HEK293 (cell line): Measurements from ENCODE around the gene BICRAL.

Experiments used
- CTCF ChIA-PET: fragments of 350-600 bp; formaldehyde crosslinking; extraction: SDS; loops from one replicate; lab custom pipeline; 2021; ENCODE audit warnings: antibody characterized with exemption; lab: Yijun Ruan, JAX
- POLR2A ChIA-PET: fragments of 300-600 bp; formaldehyde crosslinking; extraction: SDS; loops from one replicate; lab custom pipeline; 2020; ENCODE audit warnings: antibody characterized with exemption, inconsistent platforms; lab: Yijun Ruan, JAX
- H3K27ac ChIP-seq: fragments of 200-500 bp; sonication (Bioruptor generic); 2 replicates; pipeline ENCODE4 v1.5.1; 2014; ENCODE audit warnings: low read depth, low read length, control low read depth, inconsistent platforms; ENCODE audit errors: extremely low read depth
- H3K36me3 ChIP-seq, 2 experiments: fragments of 200-500 bp in 1 of 2; sonication (Bioruptor generic) in 1 of 2; 1 replicate in 1 of 2; 2 replicates in 1 of 2; pipeline ENCODE4 v1.5.1; 2014 to 2017; ENCODE audit warnings: inconsistent platforms in 2 of 2, low read length in 2 of 2; ENCODE audit not compliant: control insufficient read depth in 2 of 2, insufficient read depth in 1 of 2
- H3K4me1 ChIP-seq: fragments of 200-500 bp; sonication (Bioruptor generic); 2 replicates; pipeline ENCODE4 v1.5.1; 2014; ENCODE audit warnings: mild to moderate bottlenecking, low read length, inconsistent platforms; ENCODE audit not compliant: control insufficient read depth, insufficient read depth
- H3K4me3 ChIP-seq: 2 replicates; pipeline ENCODE4 v1.5.1; 2011; ENCODE audit warnings: low read depth, mild to moderate bottlenecking, control low read depth, low read length, moderate library complexity
- H3K9me3 ChIP-seq: fragments of 200-500 bp; sonication (Bioruptor generic); 2 replicates; pipeline ENCODE4 v1.5.1; 2014; ENCODE audit warnings: low read depth, low read length, inconsistent platforms; ENCODE audit not compliant: control insufficient read depth, insufficient read depth
- GLIS1 ChIP-seq: fragments of 450-650 bp; formaldehyde crosslinking; IDR thresholded peaks from 2 replicates; pipeline ENCODE4 v1.5.1; 2016; ENCODE audit warnings: missing biosample characterization, missing genetic modification characterization
- SCRT2 ChIP-seq: fragments of 450-650 bp; formaldehyde crosslinking; IDR thresholded peaks from 2 replicates; pipeline ENCODE4 v1.5.1; 2016; ENCODE audit warnings: missing biosample characterization, missing genetic modification characterization
- SETDB1 ChIP-seq: IDR thresholded peaks from one replicate; pipeline ENCODE4 v1.6.1; 2017; ENCODE audit warnings: mild to moderate bottlenecking, low read length, moderate library complexity, mixed read lengths; ENCODE audit not compliant: insufficient read length
- ZBTB20 ChIP-seq: fragments of 450-650 bp; formaldehyde crosslinking; IDR thresholded peaks from 2 replicates; pipeline ENCODE4 v1.5.1; 2016; ENCODE audit warnings: missing biosample characterization, missing genetic modification characterization
- ZBTB8A ChIP-seq: fragments of 450-650 bp; formaldehyde crosslinking; IDR thresholded peaks from 2 replicates; pipeline ENCODE4 v1.5.1; 2016; ENCODE audit warnings: missing biosample characterization, missing genetic modification characterization
- ZFP69B ChIP-seq: fragments of 450-650 bp; formaldehyde crosslinking; IDR thresholded peaks from 2 replicates; pipeline ENCODE4 v1.5.1; 2016; ENCODE audit warnings: missing biosample characterization, missing genetic modification characterization
- ZNF202 ChIP-seq: fragments of 450-650 bp; formaldehyde crosslinking; IDR thresholded peaks from 2 replicates; pipeline ENCODE4 v1.5.1; 2016; ENCODE audit warnings: missing biosample characterization, missing genetic modification characterization, borderline replicate concordance
- ZNF221 ChIP-seq: fragments of 450-650 bp; formaldehyde crosslinking; IDR thresholded peaks from 2 replicates; pipeline ENCODE4 v1.5.1; 2017; ENCODE audit warnings: missing biosample characterization, missing genetic modification characterization, borderline replicate concordance
- ZNF292 ChIP-seq: fragments of 450-650 bp; formaldehyde crosslinking; IDR thresholded peaks from 2 replicates; pipeline ENCODE4 v1.5.1; 2016; ENCODE audit warnings: low read depth, missing biosample characterization, missing genetic modification characterization, borderline replicate concordance
- ZNF302 ChIP-seq: fragments of 450-650 bp; formaldehyde crosslinking; IDR thresholded peaks from 2 replicates; pipeline ENCODE4 v1.5.1; 2016; ENCODE audit warnings: missing biosample characterization, missing genetic modification characterization, low read depth
- ZNF366 ChIP-seq: fragments of 450-650 bp; formaldehyde crosslinking; conservative IDR thresholded peaks from 2 replicates; pipeline ENCODE4 v1.5.1; 2016; ENCODE audit warnings: missing biosample characterization, missing genetic modification characterization
- ZNF404 ChIP-seq: fragments of 450-650 bp; formaldehyde crosslinking; IDR thresholded peaks from 2 replicates; pipeline ENCODE4 v1.5.1; 2017; ENCODE audit warnings: missing biosample characterization, missing genetic modification characterization
- ZNF416 ChIP-seq: fragments of 450-650 bp; formaldehyde crosslinking; IDR thresholded peaks from 2 replicates; pipeline ENCODE4 v1.5.1; 2016; ENCODE audit warnings: missing biosample characterization, missing genetic modification characterization
- ZNF521 ChIP-seq: fragments of 450-650 bp; formaldehyde crosslinking; IDR thresholded peaks from 2 replicates; pipeline ENCODE4 v1.5.1; 2017; ENCODE audit warnings: missing biosample characterization, mild to moderate bottlenecking, missing genetic modification characterization
- ZNF529 ChIP-seq: fragments of 450-650 bp; formaldehyde crosslinking; IDR thresholded peaks from 2 replicates; pipeline ENCODE4 v1.5.1; 2017; ENCODE audit warnings: missing genetic modification characterization, missing biosample characterization; ENCODE audit not compliant: insufficient replicate concordance
- ZNF555 ChIP-seq: fragments of 450-650 bp; formaldehyde crosslinking; conservative IDR thresholded peaks from 2 replicates; pipeline ENCODE4 v1.5.1; 2017; ENCODE audit warnings: missing biosample characterization, mild to moderate bottlenecking, missing genetic modification characterization, inconsistent platforms
- ZNF785 ChIP-seq: fragments of 450-650 bp; formaldehyde crosslinking; IDR thresholded peaks from 2 replicates; pipeline ENCODE4 v1.5.1; 2016; ENCODE audit warnings: missing biosample characterization, missing genetic modification characterization
- ZSCAN16 ChIP-seq: fragments of 450-650 bp; formaldehyde crosslinking; IDR thresholded peaks from 2 replicates; pipeline ENCODE4 v1.5.1; 2016; ENCODE audit warnings: missing biosample characterization, missing genetic modification characterization
- TF ChIP-seq, protein P1 (sequence below): fragments of 450-650 bp; formaldehyde crosslinking; IDR thresholded peaks from 2 replicates; pipeline ENCODE4 v1.5.1; 2016; ENCODE audit warnings: missing biosample characterization, missing genetic modification characterization
- TF ChIP-seq, protein P2 (sequence below): fragments of 450-650 bp; formaldehyde crosslinking; IDR thresholded peaks from 2 replicates; pipeline ENCODE4 v1.5.1; 2017; ENCODE audit warnings: missing biosample characterization, missing genetic modification characterization
- TF ChIP-seq, protein P3 (sequence below): fragments of 450-650 bp; formaldehyde crosslinking; IDR thresholded peaks from 2 replicates; pipeline ENCODE4 v1.5.1; 2016; ENCODE audit warnings: missing biosample characterization, missing genetic modification characterization
- TF ChIP-seq, protein P4 (sequence below): fragments of 450-650 bp; formaldehyde crosslinking; IDR thresholded peaks from 2 replicates; pipeline ENCODE4 v1.5.1; 2016; ENCODE audit warnings: missing biosample characterization, missing genetic modification characterization

Gene BICRAL

DNA sequence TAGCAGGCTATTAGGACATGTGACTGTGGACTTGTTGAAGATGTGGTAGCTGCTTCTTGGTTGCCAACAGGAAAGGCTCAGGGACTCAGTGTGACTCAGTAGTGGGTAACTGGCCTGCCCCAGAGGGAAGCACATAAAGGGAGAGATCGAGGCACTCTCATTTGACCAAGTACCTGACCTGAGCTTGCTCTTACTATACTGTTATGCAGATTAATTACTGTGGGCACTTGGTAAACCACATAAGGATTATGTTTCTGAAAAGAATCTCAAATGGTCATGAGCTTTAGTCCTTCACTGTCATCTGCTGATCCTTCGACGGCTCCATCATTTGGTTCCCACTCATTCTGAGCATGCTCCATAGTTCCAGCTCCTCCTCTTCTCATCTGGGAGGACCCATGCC is 49.4 kb downstream of the BICRAL start:
- H3K9me3 ChIP-seq = no peaks in the 10 kb centered on the region
- H3K27ac ChIP-seq = no peak overlapping the region
- CTCF ChIA-PET = interaction anchor here (0.6 to 1.0 kb wide), 5 partner anchors 8 to 170 kb away, joined by 3 to 5 read pairs (median 3); no protein-coding TSS in a partner anchor
- no peaks in the 10 kb centered on the region for H3K4me1 ChIP-seq
- POLR2A ChIA-PET = interaction anchor here (0.7 to 1.0 kb wide), 3 partner anchors 11 to 292 kb away, joined by 3 read pairs; no protein-coding TSS in a partner anchor
- TF ChIP-seq ZNF202 (tag by site-specific recombination) (no peak), ZNF292 (tag by site-specific recombination) (no peak), ZNF416 (tag by site-specific recombination) (no peak), ZNF521 (tag by site-specific recombination) (no peak)
- H3K4me3 ChIP-seq = no peak overlapping the region
- H3K36me3 ChIP-seq = peaks cover 0 to 17% of the 10 kb centered on the region in 2 experiments; a peak in 2 of 3 replicates

DNA sequence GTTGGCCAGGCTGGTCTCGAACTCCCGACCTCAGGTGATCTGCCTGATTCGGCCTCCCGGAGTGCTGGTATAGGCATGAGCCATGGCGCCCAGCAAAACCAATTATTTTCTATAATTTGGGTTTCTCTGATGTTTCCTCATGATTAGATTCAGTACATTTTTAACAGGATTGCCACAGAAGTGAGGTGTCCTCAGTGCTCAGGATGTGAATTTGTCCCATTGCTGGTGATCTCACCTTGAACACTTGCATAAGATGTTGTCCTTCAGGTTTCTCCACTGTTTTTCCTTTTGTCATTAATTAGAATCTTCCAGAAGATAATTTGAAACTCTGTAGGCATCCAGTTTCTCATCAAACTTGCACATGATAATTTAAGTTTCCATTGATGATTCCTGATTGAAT is 52.2 kb downstream of the BICRAL start:
- no peak overlapping the region for H3K27ac ChIP-seq
- H3K36me3 ChIP-seq = peaks cover 0 to 10% of the 10 kb centered on the region in 2 experiments; a peak in 2 of 3 replicates
- no peak overlapping the region for H3K4me3 ChIP-seq
- no peaks in the 10 kb centered on the region for H3K9me3 ChIP-seq
- H3K4me1 ChIP-seq = no peaks in the 10 kb centered on the region
- POLR2A ChIA-PET = no interaction called here
- CTCF ChIA-PET = no interaction called here
- TF ChIP-seq SETDB1 = no peak
- TF ChIP-seq, protein P1, sequence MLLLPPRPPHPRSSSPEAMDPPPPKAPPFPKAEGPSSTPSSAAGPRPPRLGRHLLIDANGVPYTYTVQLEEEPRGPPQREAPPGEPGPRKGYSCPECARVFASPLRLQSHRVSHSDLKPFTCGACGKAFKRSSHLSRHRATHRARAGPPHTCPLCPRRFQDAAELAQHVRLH = no peak
- no peak for TF ChIP-seq ZBTB20 (tag by site-specific recombination)
- TF ChIP-seq ZSCAN16 (tag by site-specific recombination) = no peak
- TF ChIP-seq, all 188 proteins: peak for 0

DNA sequence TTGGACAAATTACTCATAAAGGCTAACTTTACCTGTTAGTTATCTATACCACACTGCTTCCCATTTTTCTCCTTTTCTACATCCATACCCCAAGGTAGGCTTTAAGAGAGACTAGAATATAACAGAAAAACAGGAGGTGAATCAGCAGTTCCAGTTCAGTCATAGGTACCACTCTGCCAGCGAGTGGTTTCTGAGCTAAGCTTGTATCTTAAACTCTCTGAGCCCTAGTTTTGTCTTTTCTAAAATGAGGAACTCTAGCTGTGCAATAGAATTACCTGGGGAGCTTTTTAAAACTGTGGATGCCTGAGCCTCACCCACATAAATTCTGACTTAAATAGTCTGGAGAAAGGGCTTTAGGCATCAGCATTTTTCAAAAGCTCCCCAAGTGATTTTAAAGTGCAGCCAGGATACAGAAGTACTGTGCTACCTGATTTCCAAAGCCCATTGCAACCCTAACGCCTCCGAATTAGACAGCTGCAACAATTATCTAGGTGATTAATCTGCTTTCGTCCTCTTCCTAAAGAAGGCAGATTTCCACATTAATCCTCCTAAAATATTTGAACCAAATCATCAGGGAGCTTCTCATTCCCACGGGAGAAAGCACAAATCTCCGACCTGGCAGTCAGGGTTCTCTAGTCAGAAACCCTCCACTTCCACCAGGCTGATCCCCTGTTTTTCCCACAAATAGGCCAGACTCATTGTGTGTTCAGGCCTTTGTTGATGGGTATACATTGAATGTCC is 60.2 kb downstream of the BICRAL start:
- Histone ChIP-seq H3K4me1 (no peaks in the 10 kb centered on the region), H3K9me3 (no peaks in the 10 kb centered on the region), H3K36me3 (no peaks in the 10 kb centered on the region), H3K4me3 (no peak overlapping the region), H3K27ac (no peak overlapping the region)
- no peak for TF ChIP-seq SCRT2 (tag by site-specific recombination)
- TF ChIP-seq ZNF404 (tag by site-specific recombination) = no peak
- TF ChIP-seq, protein P2, sequence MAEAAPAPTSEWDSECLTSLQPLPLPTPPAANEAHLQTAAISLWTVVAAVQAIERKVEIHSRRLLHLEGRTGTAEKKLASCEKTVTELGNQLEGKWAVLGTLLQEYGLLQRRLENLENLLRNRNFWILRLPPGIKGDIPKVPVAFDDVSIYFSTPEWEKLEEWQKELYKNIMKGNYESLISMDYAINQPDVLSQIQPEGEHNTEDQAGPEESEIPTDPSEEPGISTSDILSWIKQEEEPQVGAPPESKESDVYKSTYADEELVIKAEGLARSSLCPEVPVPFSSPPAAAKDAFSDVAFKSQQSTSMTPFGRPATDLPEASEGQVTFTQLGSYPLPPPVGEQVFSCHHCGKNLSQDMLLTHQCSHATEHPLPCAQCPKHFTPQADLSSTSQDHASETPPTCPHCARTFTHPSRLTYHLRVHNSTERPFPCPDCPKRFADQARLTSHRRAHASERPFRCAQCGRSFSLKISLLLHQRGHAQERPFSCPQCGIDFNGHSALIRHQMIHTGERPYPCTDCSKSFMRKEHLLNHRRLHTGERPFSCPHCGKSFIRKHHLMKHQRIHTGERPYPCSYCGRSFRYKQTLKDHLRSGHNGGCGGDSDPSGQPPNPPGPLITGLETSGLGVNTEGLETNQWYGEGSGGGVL (tag by site-specific recombination) = no peak
- TF ChIP-seq ZFP69B (tag by site-specific recombination) = no peak
- TF ChIP-seq ZBTB8A = no peak
- TF ChIP-seq GLIS1 = no peak
- TF ChIP-seq ZNF785 (tag by site-specific recombination) = no peak
- TF ChIP-seq ZNF366 (tag by site-specific recombination) = no peak
- TF ChIP-seq ZNF555 (tag by site-specific recombination) = no peak
- TF ChIP-seq, protein P3, sequence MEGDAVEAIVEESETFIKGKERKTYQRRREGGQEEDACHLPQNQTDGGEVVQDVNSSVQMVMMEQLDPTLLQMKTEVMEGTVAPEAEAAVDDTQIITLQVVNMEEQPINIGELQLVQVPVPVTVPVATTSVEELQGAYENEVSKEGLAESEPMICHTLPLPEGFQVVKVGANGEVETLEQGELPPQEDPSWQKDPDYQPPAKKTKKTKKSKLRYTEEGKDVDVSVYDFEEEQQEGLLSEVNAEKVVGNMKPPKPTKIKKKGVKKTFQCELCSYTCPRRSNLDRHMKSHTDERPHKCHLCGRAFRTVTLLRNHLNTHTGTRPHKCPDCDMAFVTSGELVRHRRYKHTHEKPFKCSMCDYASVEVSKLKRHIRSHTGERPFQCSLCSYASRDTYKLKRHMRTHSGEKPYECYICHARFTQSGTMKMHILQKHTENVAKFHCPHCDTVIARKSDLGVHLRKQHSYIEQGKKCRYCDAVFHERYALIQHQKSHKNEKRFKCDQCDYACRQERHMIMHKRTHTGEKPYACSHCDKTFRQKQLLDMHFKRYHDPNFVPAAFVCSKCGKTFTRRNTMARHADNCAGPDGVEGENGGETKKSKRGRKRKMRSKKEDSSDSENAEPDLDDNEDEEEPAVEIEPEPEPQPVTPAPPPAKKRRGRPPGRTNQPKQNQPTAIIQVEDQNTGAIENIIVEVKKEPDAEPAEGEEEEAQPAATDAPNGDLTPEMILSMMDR (tag by site-specific recombination) = no peak
- no peak for TF ChIP-seq ZNF302 (tag by site-specific recombination)
- TF ChIP-seq ZNF221 = no peak
- TF ChIP-seq, protein P4, sequence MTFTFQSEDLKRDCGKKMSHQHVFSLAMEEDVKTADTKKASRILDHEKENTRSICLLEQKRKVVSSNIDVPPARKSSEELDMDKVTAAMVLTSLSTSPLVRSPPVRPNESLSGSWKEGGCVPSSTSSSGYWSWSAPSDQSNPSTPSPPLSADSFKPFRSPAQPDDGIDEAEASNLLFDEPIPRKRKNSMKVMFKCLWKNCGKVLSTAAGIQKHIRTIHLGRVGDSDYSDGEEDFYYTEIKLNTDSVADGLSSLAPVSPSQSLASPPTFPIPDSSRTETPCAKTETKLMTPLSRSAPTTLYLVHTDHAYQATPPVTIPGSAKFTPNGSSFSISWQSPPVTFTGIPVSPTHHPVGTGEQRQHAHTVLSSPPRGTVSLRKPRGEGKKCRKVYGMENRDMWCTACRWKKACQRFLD (tag by site-specific recombination) = no peak
- no peak for TF ChIP-seq ZNF529 (tag by site-specific recombination)
- POLR2A ChIA-PET = interaction anchor here (0.5 kb wide), 2 partner anchors 11 to 60 kb away, joined by 3 read pairs; partner anchors contain the start of gene BICRAL
- CTCF ChIA-PET = interaction anchor here (0.7 kb wide), 1 partner anchor 18 kb away, joined by 3 read pairs; no protein-coding TSS in a partner anchor
